Prostate gland (tissue), 2 donors: Measurements from ENCODE around the gene TFF3.

Experiments
- POLR2A ChIP-seq: fragments of 450-650 bp; IDR thresholded peaks from one replicate; pipeline ENCODE4 v1.6.1; 2016; ENCODE audit warnings: antibody characterized with exemption, mild to moderate bottlenecking
- TF ChIP-seq, protein P1 (sequence below), 4 experiments: fragments of 200-600 bp in 2 of 4; fragments of 450-650 bp in 2 of 4; sonication (generic) in 2 of 4; IDR thresholded peaks; 1 replicate in 3 of 4; 2 replicates in 1 of 4; pipeline ENCODE4 v1.5.1; 2016 to 2019; ENCODE audit warnings: antibody characterized with exemption in 4 of 4, mild to moderate bottlenecking in 2 of 4, moderate library complexity in 2 of 4

- TF ChIP-seq, protein P1, sequence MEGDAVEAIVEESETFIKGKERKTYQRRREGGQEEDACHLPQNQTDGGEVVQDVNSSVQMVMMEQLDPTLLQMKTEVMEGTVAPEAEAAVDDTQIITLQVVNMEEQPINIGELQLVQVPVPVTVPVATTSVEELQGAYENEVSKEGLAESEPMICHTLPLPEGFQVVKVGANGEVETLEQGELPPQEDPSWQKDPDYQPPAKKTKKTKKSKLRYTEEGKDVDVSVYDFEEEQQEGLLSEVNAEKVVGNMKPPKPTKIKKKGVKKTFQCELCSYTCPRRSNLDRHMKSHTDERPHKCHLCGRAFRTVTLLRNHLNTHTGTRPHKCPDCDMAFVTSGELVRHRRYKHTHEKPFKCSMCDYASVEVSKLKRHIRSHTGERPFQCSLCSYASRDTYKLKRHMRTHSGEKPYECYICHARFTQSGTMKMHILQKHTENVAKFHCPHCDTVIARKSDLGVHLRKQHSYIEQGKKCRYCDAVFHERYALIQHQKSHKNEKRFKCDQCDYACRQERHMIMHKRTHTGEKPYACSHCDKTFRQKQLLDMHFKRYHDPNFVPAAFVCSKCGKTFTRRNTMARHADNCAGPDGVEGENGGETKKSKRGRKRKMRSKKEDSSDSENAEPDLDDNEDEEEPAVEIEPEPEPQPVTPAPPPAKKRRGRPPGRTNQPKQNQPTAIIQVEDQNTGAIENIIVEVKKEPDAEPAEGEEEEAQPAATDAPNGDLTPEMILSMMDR (IDR thresholded peaks at IDR 0.05): peak in 1 of 4 experiments; percentile 16
- TF ChIP-seq POLR2A: no peak
Observed at GRCh38 chr21:42308914-42309752, 6.1 kb downstream of the TFF3 start.
